ENCODE results near the gene NAALADL2.

Gene NAALADL2

DNA sequence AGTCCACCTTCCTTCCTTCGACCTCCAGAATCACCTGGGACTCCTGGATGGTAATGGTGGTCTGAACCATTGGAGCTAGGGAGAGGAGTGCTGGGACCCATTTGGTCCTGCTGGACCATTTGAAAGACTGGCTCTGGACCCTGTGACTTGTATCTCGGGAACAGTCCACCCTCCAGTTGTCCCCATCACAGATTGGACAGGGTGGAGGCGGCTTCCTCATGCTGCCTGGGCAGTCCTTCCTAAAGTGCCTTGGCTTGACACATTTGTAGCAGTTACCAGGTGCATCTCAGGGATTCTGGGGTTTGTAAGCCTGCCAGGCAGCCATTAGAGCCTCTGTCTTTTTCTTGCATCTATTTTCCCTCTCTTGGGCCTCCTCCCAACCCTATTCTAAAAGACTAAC lies 758.1 kb downstream of the NAALADL2 start:
- Histone ChIP-seq H3K4me3 (ENCODE audit: low read depth in 1 of 2, low read length in 2 of 2) (no peak overlapping the region), H3K4me1 (ENCODE audit: insufficient read depth, low read length) (no peaks in the 10 kb centered on the region), H2AFZ (ENCODE audit: low read depth, low read length) (no peak overlapping the region), H3K9me3 (ENCODE audit: insufficient read depth, low read length, severe bottlenecking) (no peaks in the 10 kb centered on the region), H3K36me3 (ENCODE audit: insufficient read depth, low read length) (no peaks in the 10 kb centered on the region), H3K27me3 (ENCODE audit: insufficient read depth, low read length, poor library complexity) (no peaks in the 10 kb centered on the region), H3K9ac (ENCODE audit: low read depth, low read length) (no peak overlapping the region), H3K4me2 (ENCODE audit: insufficient read depth, low read length) (no peak overlapping the region), H3K27ac (ENCODE audit: low read length) (no peak overlapping the region), H4K20me1 (ENCODE audit: insufficient read depth, low read length) (no peaks in the 10 kb centered on the region), H3K79me2 (ENCODE audit: insufficient read depth, low read length) (no peaks in the 10 kb centered on the region)
- DNase-seq (no peak), ATAC-seq (ENCODE audit: insufficient read depth, low read depth) (no peak)
- TF ChIP-seq, protein P1, sequence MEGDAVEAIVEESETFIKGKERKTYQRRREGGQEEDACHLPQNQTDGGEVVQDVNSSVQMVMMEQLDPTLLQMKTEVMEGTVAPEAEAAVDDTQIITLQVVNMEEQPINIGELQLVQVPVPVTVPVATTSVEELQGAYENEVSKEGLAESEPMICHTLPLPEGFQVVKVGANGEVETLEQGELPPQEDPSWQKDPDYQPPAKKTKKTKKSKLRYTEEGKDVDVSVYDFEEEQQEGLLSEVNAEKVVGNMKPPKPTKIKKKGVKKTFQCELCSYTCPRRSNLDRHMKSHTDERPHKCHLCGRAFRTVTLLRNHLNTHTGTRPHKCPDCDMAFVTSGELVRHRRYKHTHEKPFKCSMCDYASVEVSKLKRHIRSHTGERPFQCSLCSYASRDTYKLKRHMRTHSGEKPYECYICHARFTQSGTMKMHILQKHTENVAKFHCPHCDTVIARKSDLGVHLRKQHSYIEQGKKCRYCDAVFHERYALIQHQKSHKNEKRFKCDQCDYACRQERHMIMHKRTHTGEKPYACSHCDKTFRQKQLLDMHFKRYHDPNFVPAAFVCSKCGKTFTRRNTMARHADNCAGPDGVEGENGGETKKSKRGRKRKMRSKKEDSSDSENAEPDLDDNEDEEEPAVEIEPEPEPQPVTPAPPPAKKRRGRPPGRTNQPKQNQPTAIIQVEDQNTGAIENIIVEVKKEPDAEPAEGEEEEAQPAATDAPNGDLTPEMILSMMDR (IDR thresholded peaks at IDR 0.05; ENCODE audit: borderline replicate concordance, extremely low read depth, low read length, poor library complexity, severe bottlenecking), result no peak
- TF ChIP-seq EZH2 (IDR thresholded peaks at IDR 0.05; ENCODE audit: borderline replicate concordance, low read depth, low read length, severe bottlenecking), result no peak

DNA sequence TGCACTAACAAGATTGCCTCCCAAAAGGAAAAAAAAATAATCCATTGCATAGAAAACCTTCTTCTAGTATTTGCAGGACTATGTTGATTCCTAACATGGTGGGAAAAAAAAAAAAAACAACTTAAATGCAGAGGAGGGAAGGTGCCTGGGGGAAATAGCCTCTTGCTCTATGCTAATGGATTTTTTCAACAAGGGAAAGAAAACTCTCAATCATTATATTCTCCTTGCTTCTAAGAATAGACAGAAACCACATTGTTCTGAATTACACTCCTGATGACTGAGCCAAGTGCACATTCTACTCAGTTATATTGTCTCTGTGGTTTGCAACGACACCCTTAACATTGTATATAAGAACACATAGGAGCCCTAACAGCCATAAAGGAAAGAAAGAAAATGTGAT lies 760.2 kb downstream of the NAALADL2 start:
- no peak overlapping the region for H3K9ac ChIP-seq (ENCODE audit: low read depth, low read length)
- no peak for ATAC-seq (ENCODE audit: insufficient read depth, low read depth)
- TF ChIP-seq EZH2 (IDR thresholded peaks at IDR 0.05; ENCODE audit: borderline replicate concordance, low read depth, low read length, severe bottlenecking), result no peak
- TF ChIP-seq, protein P1 (IDR thresholded peaks at IDR 0.05; ENCODE audit: borderline replicate concordance, extremely low read depth, low read length, poor library complexity, severe bottlenecking), result no peak

DNA sequence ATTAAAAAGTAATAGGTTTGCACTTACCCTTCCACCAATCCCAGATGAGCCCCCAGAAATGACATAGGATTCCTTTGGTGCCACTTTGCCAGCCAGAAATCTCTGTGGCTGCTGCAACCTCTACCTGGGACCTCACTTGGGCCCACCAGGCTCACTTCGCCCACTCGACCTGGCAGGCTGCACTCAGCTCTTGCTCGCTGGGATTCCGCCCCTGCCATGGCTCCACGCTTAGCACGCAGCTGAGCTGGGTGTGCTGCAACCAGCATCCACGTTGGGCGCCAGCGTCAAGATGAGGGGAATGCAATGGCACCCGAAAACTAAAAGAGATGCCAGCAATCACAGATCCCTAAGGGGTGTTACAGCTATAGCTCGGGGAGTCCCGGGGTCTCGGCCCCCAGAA lies 761.0 kb downstream of the NAALADL2 start:
- Histone ChIP-seq H4K20me1 (ENCODE audit: insufficient read depth, low read length) (no peaks in the 10 kb centered on the region), H3K27ac (ENCODE audit: low read length) (no peak overlapping the region), H3K4me1 (ENCODE audit: insufficient read depth, low read length) (no peaks in the 10 kb centered on the region), H3K4me2 (ENCODE audit: insufficient read depth, low read length) (no peak overlapping the region), H3K9me3 (ENCODE audit: insufficient read depth, low read length, severe bottlenecking) (no peaks in the 10 kb centered on the region), H3K4me3 (ENCODE audit: low read depth in 1 of 2, low read length in 2 of 2) (no peak overlapping the region), H3K36me3 (ENCODE audit: insufficient read depth, low read length) (no peaks in the 10 kb centered on the region), H3K27me3 (ENCODE audit: insufficient read depth, low read length, poor library complexity) (no peaks in the 10 kb centered on the region), H3K9ac (ENCODE audit: low read depth, low read length) (no peak overlapping the region), H2AFZ (ENCODE audit: low read depth, low read length) (no peak overlapping the region), H3K79me2 (ENCODE audit: insufficient read depth, low read length) (no peaks in the 10 kb centered on the region)
- ATAC-seq (ENCODE audit: insufficient read depth, low read depth) (no peak), DNase-seq (no peak)
- TF ChIP-seq, protein P1 (IDR thresholded peaks at IDR 0.05; ENCODE audit: borderline replicate concordance, extremely low read depth, low read length, poor library complexity, severe bottlenecking), result no peak
- TF ChIP-seq EZH2 (IDR thresholded peaks at IDR 0.05; ENCODE audit: borderline replicate concordance, low read depth, low read length, severe bottlenecking), result no peak

More for the DNA sequence above, 760.2 kb downstream of the NAALADL2 start:
- H3K27ac ChIP-seq (ENCODE audit: low read length), result no peak overlapping the region
- no peaks in the 10 kb centered on the region for H3K9me3 ChIP-seq (ENCODE audit: insufficient read depth, low read length, severe bottlenecking)
- no peaks in the 10 kb centered on the region for H3K27me3 ChIP-seq (ENCODE audit: insufficient read depth, low read length, poor library complexity)
- no peak for DNase-seq
- H2AFZ ChIP-seq (ENCODE audit: low read depth, low read length), result no peak overlapping the region
- no peaks in the 10 kb centered on the region for H3K79me2 ChIP-seq (ENCODE audit: insufficient read depth, low read length)
- no peaks in the 10 kb centered on the region for H3K4me1 ChIP-seq (ENCODE audit: insufficient read depth, low read length)
- no peaks in the 10 kb centered on the region for H4K20me1 ChIP-seq (ENCODE audit: insufficient read depth, low read length)
- H3K4me2 ChIP-seq (ENCODE audit: insufficient read depth, low read length), result no peak overlapping the region
- no peaks in the 10 kb centered on the region for H3K36me3 ChIP-seq (ENCODE audit: insufficient read depth, low read length)
- H3K4me3 ChIP-seq (ENCODE audit: low read depth in 1 of 2, low read length in 2 of 2), result no peak overlapping the region

DNA sequence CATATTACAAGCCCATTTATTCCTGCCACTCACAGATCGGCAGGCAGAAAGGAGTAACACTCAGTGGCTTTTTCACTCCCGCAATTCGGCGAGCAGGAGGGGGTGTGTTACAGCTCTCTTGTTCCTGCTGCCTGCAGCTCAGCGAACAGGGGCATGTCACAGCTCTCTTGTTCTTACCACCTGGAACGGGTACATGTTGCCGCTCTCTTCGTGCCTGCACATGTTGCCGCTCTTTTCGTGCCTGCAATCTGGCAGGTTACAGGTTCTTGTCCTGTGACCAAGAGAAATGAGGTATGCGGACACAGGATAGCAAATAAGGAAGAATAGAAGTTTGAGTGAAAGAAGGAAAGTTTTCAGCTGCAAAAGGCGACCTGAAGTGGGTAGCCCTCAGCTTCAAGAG lies 761.4 kb downstream of the NAALADL2 start:
- Histone ChIP-seq H3K4me3 (ENCODE audit: low read depth in 1 of 2, low read length in 2 of 2) (no peak overlapping the region), H3K36me3 (ENCODE audit: insufficient read depth, low read length) (no peaks in the 10 kb centered on the region), H2AFZ (ENCODE audit: low read depth, low read length) (no peak overlapping the region), H4K20me1 (ENCODE audit: insufficient read depth, low read length) (no peaks in the 10 kb centered on the region), H3K9me3 (ENCODE audit: insufficient read depth, low read length, severe bottlenecking) (no peaks in the 10 kb centered on the region), H3K4me1 (ENCODE audit: insufficient read depth, low read length) (no peaks in the 10 kb centered on the region), H3K27me3 (ENCODE audit: insufficient read depth, low read length, poor library complexity) (no peaks in the 10 kb centered on the region), H3K9ac (ENCODE audit: low read depth, low read length) (no peak overlapping the region), H3K27ac (ENCODE audit: low read length) (no peak overlapping the region), H3K79me2 (ENCODE audit: insufficient read depth, low read length) (no peaks in the 10 kb centered on the region), H3K4me2 (ENCODE audit: insufficient read depth, low read length) (no peak overlapping the region)
- ATAC-seq (ENCODE audit: insufficient read depth, low read depth), result no peak
- TF ChIP-seq, protein P1 (IDR thresholded peaks at IDR 0.05; ENCODE audit: borderline replicate concordance, extremely low read depth, low read length, poor library complexity, severe bottlenecking), result no peak
- no peak for TF ChIP-seq EZH2 (IDR thresholded peaks at IDR 0.05; ENCODE audit: borderline replicate concordance, low read depth, low read length, severe bottlenecking)
- DNase-seq, result no peak

All from DND-41 (cell line).